Fibroblast of gingiva (primary cell): ENCODE results near the gene VPS35.
A peak's percentile ranks its signal among the peaks of the same experiment; 100 is the strongest.

Experiments
- DNase-seq: peaks from one replicate; pipeline ENCODE4 v3.0.0-alpha.2; 2011; ENCODE audit warnings: low read depth

The VPS35 gene

GRCh38 chr16:46688654-46689364 lies at the start of gene VPS35:
TSS of gene VPS35 (minus strand) at chr16:46689178. CDS start at chr16:46689133, 45 bp downstream.
- DNase-seq = peak; percentile 99

GRCh38 chr16:46737621-46738214 lies 48.7 kb upstream of the VPS35 start:
- no peak for DNase-seq

- DNase-seq = no peak
These were observed 47.7 kb upstream of the VPS35 start for GRCh38 chr16:46736695-46737094.

DNA sequence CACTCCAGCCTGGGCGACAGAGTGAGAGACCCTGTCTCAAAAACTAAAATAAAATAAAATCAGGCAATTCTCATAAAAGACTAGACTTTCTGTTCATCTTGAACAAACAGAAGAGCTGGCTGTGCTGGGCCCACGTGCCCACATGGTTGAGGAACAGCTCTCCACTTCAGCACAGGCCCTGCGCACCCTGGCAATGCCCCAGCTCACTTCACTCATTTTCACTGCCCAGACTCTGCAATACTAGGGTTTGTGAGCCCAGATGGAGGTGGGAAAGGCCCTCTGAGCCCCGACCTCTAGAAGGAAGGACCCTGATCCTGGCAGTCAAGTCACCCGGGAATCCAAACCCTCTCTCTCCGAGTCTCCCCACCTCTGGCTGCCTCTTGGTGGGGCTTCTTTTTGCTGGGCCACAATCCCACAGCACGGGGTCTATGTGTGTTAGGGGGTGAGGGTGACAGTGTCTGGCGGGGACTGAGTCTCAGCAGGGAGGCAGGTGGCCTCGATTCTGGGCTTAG lies 44.4 kb upstream of the VPS35 start:
- DNase-seq = no peak

DNA sequence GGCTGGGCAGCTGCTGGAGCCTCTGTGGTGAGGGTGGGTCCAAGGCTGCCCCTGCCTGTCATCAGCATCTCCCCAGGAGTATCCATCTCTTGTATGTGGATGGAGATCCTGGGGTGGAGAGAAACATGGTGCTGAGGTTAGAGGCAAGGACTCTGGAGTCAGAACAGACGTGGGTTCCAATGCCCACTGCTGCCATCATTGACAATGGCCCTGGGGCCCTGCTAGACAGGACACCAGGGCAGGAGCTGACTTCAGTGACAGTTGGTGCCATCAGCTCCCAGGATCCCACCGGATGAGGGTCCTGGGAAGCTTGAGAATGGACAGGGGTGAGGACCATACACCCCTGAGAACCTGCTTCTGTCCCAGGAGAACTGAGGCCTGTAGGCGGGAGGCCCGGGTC lies 43.6 kb upstream of the VPS35 start:
- DNase-seq = no peak

DNA sequence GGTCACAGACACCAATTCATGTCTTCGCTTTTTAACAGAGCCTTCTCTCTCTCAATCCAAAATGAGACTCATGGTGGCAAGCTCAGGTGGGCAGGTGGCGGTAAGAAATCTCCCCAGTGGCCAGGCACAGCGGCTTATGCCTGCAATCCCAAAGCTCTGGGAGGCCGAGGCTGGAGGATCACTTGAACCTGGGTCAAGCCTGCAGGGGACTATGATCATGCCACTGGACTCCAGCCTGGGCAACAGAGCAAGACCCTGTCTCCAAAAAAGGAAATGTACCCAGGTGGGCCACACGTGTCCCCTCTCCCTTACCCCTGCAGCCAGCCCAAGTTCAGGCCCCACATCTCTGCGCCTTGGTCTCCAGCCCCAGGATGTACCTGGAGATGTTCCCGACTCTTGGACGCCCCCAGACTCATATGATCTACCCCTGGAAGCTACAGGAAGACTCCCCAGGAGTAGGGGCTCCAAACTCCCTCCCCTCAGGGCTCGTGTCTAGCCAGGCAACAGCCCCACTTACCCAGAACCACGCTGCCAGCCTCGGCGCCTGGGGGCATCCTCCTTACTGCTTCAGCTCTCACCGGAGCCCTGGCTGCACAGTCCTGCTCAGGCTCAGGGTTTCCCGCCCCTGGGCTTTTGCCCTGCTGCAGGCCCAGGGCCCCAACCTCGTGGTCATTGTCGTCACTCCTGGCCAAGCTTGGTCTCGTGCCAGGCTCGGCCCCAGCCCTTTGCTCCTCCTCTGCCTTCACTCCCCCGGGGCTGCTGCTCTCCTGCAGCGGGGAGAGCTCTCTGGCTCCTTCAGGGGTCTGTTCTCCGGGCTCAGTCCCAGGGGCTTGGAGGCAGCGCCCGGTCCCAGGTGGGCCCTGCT lies 42.9 kb upstream of the VPS35 start:
- no peak for DNase-seq

DNA sequence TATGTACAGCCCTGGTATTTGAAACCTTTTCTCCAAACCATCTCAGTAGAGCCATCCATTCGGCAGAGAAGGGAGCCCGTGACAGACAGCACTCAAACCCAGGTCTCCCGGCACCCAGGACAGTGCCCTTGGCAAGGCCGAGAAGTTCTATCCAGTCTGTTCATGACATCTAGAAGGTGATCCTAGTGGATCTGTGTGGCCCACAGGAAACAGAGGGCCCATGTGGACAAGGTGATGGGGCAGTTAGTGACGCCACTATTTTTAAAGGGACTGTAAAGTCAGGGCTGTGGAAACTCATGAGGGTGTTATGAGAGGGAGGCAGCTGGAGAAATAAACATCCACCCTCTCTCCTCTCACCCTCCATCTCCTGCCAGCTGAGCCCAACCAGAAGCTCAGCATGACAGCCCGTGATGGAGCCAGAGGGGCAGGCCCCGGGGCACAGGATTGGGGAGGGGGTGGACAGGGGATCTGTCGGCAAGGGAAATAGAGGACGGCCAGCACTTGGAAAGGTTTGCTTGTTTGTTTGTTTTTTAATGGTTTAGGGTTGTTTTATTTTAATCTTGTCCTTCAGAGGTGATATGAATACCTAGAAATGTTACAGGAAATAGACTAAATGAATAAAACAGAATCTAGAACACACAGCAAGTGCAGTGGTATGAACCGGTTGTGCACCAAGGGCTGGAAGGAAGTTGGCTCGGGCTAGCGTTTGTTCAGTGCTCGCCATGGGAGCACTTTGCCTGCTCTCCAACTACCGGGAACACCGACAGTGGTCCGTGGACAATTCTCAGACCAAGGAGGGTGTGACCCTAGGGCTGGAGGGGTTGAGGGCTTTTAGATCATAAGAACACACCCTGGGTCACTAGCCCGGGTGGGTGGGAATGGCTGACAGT lies 42.1 kb upstream of the VPS35 start:
- DNase-seq = no peak

DNA sequence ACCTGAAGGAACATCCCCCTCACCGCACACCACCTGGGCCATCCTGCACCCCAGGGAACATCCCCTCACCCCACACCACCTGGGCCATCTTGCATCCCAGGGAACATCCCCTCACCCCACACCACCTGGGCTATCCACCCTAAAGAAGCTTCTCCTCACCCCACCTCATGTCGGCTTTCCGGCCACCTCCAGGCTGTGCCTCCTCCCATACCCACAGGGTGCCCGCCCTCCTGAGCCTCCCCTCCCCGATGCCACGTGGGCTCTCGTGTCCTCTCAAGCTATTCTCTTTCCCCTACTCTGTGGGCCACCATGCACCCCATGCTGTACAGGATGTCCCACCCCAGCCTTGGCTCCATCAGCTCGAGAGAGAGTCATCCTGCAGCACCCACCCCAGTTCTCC lies 41.1 kb upstream of the VPS35 start:
- no peak for DNase-seq

- no peak for DNase-seq
These were observed 40.5 kb upstream of the VPS35 start for GRCh38 chr16:46729326-46729995.

DNA sequence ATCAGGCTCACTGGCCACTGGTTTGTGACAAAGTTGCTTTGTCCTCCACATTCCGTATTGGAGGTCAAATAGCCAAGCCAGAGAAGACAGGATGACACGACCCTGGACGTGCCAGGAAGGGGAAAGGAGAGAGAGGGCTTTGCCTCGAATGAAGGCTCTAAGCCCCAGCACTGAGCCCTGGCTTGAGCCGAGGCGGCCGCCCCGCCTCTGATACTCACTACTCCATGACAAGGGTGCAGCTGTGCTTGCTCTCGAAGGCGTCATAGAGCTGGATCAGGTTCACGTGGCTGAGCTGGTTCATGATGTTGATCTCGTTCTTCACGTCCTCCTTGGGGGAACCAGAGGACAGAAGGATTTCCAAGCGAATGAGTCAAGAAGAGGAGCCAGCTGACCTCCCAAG lies 39.8 kb upstream of the VPS35 start:
- no peak for DNase-seq

- no peak for DNase-seq
These were observed 38.7 kb upstream of the VPS35 start for GRCh38 chr16:46727630-46728029.

GRCh38 chr16:46727184-46727583 lies 38.2 kb upstream of the VPS35 start:
- DNase-seq = no peak

DNA sequence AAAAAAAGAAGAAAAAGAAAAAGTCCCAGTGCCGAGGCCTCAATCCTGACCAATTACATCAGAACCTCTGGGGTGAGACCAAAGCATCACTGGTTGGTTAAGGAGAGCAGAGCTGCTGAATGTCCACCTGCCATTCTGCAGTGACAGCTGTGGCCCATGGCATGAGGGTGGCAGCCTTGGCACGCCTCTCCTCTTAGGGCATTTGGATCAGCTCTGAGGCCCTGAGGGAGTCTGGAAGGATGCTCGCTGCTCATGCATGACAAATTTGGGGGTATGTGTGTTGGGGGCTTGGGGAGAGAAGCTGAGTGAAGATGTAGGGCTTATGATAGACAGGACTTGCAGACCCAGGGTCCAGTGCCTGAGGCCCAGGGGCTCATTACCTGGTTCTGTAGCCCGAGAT lies 32.9 kb upstream of the VPS35 start:
- no peak for DNase-seq

DNA sequence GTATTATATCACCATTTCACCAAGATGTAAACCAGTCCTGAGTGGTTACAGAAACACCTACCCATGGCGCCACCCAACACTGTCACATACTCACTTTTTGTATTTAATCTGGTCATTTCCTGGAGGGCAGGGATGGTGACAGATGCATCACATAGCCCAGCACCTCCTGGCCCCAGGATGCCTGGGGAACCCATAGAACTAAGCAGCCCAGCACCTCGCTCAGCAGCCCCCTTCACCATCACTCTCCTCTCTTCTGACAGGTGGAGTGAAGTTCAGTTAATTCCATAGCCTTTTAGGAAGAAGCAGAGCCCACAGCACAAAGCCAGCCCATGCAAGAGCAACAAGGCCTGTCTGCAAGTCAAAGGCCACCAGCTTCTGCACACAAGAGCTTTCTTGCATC lies 31.6 kb upstream of the VPS35 start:
- DNase-seq = no peak

DNA sequence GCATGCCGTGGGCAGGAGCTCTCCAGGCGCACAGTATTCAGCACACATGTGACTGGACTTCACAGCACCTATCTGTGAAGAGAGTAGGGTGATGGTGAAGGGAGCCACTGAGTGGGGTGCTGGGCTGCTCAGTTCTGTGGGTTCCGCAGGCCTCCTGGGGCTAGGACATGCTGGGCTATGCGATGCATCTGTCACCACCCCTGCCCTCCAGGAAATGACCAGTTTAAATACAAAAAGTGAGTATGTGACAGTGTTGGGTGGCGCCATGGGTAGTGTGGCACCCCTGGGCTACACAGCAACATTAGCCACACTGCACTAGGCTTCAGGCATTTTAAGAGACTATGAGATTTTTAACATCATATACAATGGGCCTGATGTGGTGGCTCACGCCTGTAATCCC lies 30.6 kb upstream of the VPS35 start:
- DNase-seq = no peak

GRCh38 chr16:46718214-46718613 lies 29.2 kb upstream of the VPS35 start:
- DNase-seq = no peak

DNA sequence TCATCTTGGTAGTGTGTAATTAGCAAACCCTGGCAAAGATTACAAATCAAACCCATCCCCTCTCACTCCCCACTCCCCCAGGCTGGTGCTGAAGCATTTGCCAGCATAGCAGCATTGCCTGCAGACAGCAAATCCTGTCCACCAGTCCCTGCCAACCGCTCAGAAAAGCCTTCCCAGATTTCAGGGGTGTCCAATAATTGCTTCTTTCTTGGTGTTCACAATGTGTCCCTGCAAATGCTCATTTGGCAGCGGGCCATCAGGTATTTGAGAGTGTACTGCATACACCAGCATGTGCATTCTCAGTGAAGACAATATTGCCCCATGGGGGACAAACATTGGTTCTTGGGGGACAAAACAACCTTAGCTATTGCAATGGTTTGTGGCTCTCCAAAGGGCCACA lies 28.7 kb upstream of the VPS35 start:
- no peak for DNase-seq

DNA sequence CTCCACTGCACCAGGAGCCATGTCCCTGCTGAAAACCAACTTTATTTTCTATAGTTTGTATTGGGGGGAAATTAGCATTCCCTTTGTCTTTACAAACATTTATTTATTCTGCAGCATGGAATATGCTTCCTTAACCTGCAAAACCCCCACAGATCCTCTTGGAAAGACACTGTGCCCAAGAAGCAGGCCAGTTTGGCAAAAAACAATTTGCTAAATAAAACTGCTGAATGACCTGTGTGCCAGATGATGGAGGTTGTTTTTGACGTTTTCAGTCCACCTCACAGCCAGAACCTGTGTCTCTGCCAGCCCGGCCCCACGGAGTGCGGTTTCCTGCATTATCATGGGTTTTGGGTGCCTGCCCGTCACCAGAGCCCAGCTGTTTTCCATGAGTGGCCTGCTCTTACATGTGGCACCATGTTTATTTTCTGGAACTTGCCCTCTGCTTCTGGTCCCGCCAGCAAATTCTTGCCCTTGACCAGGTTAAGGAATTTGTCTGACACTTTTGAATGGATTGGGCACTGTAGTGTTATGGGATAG lies 26.9 kb upstream of the VPS35 start:
- DNase-seq = peak; percentile 44

GRCh38 chr16:46714797-46715591 lies 26.0 kb upstream of the VPS35 start:
- DNase-seq = no peak

DNA sequence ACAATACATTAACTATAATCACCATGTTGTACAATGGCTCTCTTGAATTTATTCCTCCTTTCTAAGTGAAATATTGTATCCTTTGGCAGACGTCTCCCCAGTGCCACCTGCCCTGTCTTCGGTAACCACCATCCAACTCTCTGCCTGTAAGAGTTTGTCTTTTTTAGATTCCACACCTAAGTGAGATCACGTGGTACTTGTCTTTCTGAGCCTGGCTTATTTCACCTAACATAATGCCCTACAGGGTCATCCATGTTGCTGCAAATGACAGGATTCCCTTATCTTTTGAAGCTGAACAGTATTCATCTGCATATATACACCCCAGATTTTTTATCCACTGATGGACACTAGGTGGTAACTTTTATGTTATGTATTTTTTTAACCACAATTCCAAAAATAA lies 24.7 kb upstream of the VPS35 start:
- no peak for DNase-seq
